Lower lobe of right lung (tissue), 2 donors: Measurements from ENCODE around the gene UBXN6. TPM values are rescaled to one million over a fixed set of nuclear protein-coding genes. Genes with fewer than 3 reads are reported as not detected.
A peak's percentile ranks its signal among the peaks of the same experiment; 100 is the strongest.

Source experiments
- ATAC-seq, 2 donors: fragments of 200-7000 bp; cut with Tn5 transposase; one replicate each; pipeline ENCODE4 v1.9.1; 2020 to 2022; ENCODE audit warnings: mild to moderate bottlenecking in 2 of 2, moderate library complexity in 2 of 2
- DNase-seq: peaks from one replicate; pipeline ENCODE4 v3.0.0-alpha.2; 2020
- H3K27ac ChIP-seq: fragments of 200-600 bp; one replicate; pipeline ENCODE4 v1.8.0; 2022
- H3K27me3 ChIP-seq: fragments of 200-600 bp; one replicate; pipeline ENCODE4 v1.8.0; 2022; ENCODE audit warnings: low read depth
- H3K36me3 ChIP-seq: fragments of 200-600 bp; one replicate; pipeline ENCODE4 v1.8.0; 2022; ENCODE audit warnings: mild to moderate bottlenecking
- H3K4me1 ChIP-seq: fragments of 200-600 bp; one replicate; pipeline ENCODE4 v1.8.0; 2022
- H3K4me3 ChIP-seq: fragments of 200-600 bp; one replicate; pipeline ENCODE4 v1.8.0; 2022; ENCODE audit warnings: mild to moderate bottlenecking
- H3K9me3 ChIP-seq: fragments of 200-600 bp; one replicate; pipeline ENCODE4 v1.8.0; 2022
- CTCF ChIP-seq: fragments of 200-600 bp; IDR thresholded peaks from one replicate; pipeline ENCODE4 v1.8.0; 2022; ENCODE audit warnings: antibody characterized with exemption, mild to moderate bottlenecking
- intact Hi-C: fragments of 100-400 bp; cut with DNase I; formaldehyde crosslinking; loops from one replicate; pipeline ENCODE4 v1.11.0; 2022
- total RNA-seq: library from RNA; stranded (reverse); fragmentation: NEBNext Ultra II Directional; extraction: Animal tissue kit (Norgen Biotek cat#: 25700); gene quantifications from one replicate; pipeline ENCODE4 v1.2.1, GENCODE V29; 2021
- donor health status: DM: no; HTN: yes; CAD: no; lungs with severe emphysema.

The UBXN6 gene
- total RNA-seq, 1 donor from 2014 or later: 86.1 TPM

- intact Hi-C loops: no loop called here
- Histone ChIP-seq H3K9me3 (no peaks in the 10 kb centered on the region), H3K4me3 (no peak overlapping the region), H3K27ac (no peak overlapping the region), H3K4me1 (no peaks in the 10 kb centered on the region), H3K27me3 (no peaks in the 10 kb centered on the region), H3K36me3 (peaks cover 51% of the 10 kb centered on the region)
- DNase-seq (no peak), ATAC-seq (no peak)
- no peak for TF ChIP-seq CTCF
Observed at GRCh38 chr19:4443966-4444764, 13.4 kb downstream of the UBXN6 start.

GRCh38 chr19:4443188-4443587 is 14.4 kb downstream of the UBXN6 start:
- intact Hi-C loops: no loop called here
- peaks cover 41% of the 10 kb centered on the region for H3K36me3 ChIP-seq
- ATAC-seq (peak in 1 of 2 donors; percentile 4), DNase-seq (no peak)
- no peak overlapping the region for H3K27ac ChIP-seq
- TF ChIP-seq CTCF: no peak
- H3K4me3 ChIP-seq: no peak overlapping the region
- no peaks in the 10 kb centered on the region for H3K9me3 ChIP-seq
- no peaks in the 10 kb centered on the region for H3K4me1 ChIP-seq
- no peaks in the 10 kb centered on the region for H3K27me3 ChIP-seq

GRCh38 chr19:4442819-4443146 is 14.8 kb downstream of the UBXN6 start:
- no peak for TF ChIP-seq CTCF
- Histone ChIP-seq H3K4me1 (no peaks in the 10 kb centered on the region), H3K27me3 (no peaks in the 10 kb centered on the region), H3K9me3 (no peaks in the 10 kb centered on the region), H3K4me3 (no peak overlapping the region), H3K27ac (no peak overlapping the region), H3K36me3 (peaks cover 37% of the 10 kb centered on the region)
- ATAC-seq (no peak), DNase-seq (no peak)
- intact Hi-C loops: no loop called here

GRCh38 chr19:4441994-4442818 is 15.4 kb downstream of the UBXN6 start:
- no peak for TF ChIP-seq CTCF
- H3K9me3 ChIP-seq: no peaks in the 10 kb centered on the region
- peaks cover 31% of the 10 kb centered on the region for H3K36me3 ChIP-seq
- ATAC-seq: no peak
- no peaks in the 10 kb centered on the region for H3K4me1 ChIP-seq
- no peak for DNase-seq
- intact Hi-C loops: no loop called here
- no peaks in the 10 kb centered on the region for H3K27me3 ChIP-seq
- no peak overlapping the region for H3K27ac ChIP-seq
- H3K4me3 ChIP-seq: no peak overlapping the region

GRCh38 chr19:4439243-4439642 is 18.4 kb downstream of the UBXN6 start:
- intact Hi-C loops: no loop called here
- no peak overlapping the region for H3K4me3 ChIP-seq
- TF ChIP-seq CTCF: no peak

More at GRCh38 chr19:4439243-4439642, 18.4 kb downstream of the UBXN6 start:
- ATAC-seq (no peak), DNase-seq (no peak)
- H3K4me1 ChIP-seq: no peaks in the 10 kb centered on the region
- H3K9me3 ChIP-seq: no peaks in the 10 kb centered on the region
- H3K36me3 ChIP-seq: peaks cover 8% of the 10 kb centered on the region
- no peaks in the 10 kb centered on the region for H3K27me3 ChIP-seq
- no peak overlapping the region for H3K27ac ChIP-seq
